Neural progenitor cell (in vitro differentiated cells): Measurements from ENCODE around the gene GSDMA. TPM values are rescaled to one million over a fixed set of nuclear protein-coding genes. Genes with fewer than 3 reads are reported as not detected.
"Not testable (repeated sequence)": the region's sequence is repeated elsewhere in the genome, so short reads cannot be mapped to it uniquely, and the experiment has no call there.

Source experiments
- DNase-seq: peaks from one replicate; pipeline ENCODE4 v3.0.0-alpha.2; 2016; ENCODE audit warnings: low spot score
- H2AFZ ChIP-seq: fragments of 200-600 bp; sonication (generic); replicated peaks from 2 replicates; pipeline ENCODE4 v1.6.1; 2016; ENCODE audit warnings: antibody characterized with exemption
- H3F3A ChIP-seq: fragments of 200-600 bp; sonication (generic); 2 replicates; pipeline ENCODE4 v1.6.1; 2016; ENCODE audit warnings: antibody characterized with exemption, low read depth
- H3K27ac ChIP-seq: fragments of 200-600 bp; sonication (generic); 2 replicates; pipeline ENCODE4 v1.5.1; 2016; ENCODE audit warnings: mild to moderate bottlenecking
- H3K27me3 ChIP-seq: fragments of 200-600 bp; sonication (generic); 2 replicates; pipeline ENCODE4 v1.6.1; 2016; ENCODE audit warnings: mild to moderate bottlenecking, moderate library complexity
- H3K36me3 ChIP-seq: fragments of 200-600 bp; sonication (generic); 2 replicates; pipeline ENCODE4 v1.5.1; 2016
- H3K4me1 ChIP-seq: fragments of 200-600 bp; sonication (generic); 2 replicates; pipeline ENCODE4 v1.6.1; 2016; ENCODE audit warnings: mixed run types
- H3K4me2 ChIP-seq: fragments of 200-600 bp; sonication (generic); 2 replicates; pipeline ENCODE4 v1.6.1; 2016
- H3K4me3 ChIP-seq: fragments of 200-600 bp; sonication (generic); 2 replicates; pipeline ENCODE4 v1.5.1; 2016
- H3K79me2 ChIP-seq: fragments of 200-600 bp; sonication (generic); 2 replicates; pipeline ENCODE4 v1.6.1; 2016; ENCODE audit warnings: low read depth
- H3K9ac ChIP-seq: fragments of 200-600 bp; sonication (generic); 2 replicates; pipeline ENCODE4 v1.6.1; 2016
- H3K9me3 ChIP-seq: fragments of 200-600 bp; sonication (generic); 2 replicates; pipeline ENCODE4 v1.5.1; 2016; ENCODE audit warnings: low read depth
- H4K20me1 ChIP-seq: fragments of 200-600 bp; sonication (generic); 2 replicates; pipeline ENCODE4 v1.6.1; 2016; ENCODE audit warnings: low read depth
- H3K27ac Mint-ChIP-seq: 3 replicates; pipeline ENCODE4 v1.8.0; 2021; ENCODE audit warnings: mixed read lengths
- H3K27me3 Mint-ChIP-seq: 2 replicates; pipeline ENCODE4 v1.8.0; 2022; ENCODE audit warnings: low read depth, mild to moderate bottlenecking, inconsistent platforms, moderate library complexity, mixed read lengths; ENCODE audit not compliant: insufficient read depth
- H3K36me3 Mint-ChIP-seq: 3 replicates; pipeline ENCODE4 v1.8.0; 2021; ENCODE audit warnings: mixed read lengths
- H3K4me1 Mint-ChIP-seq: 3 replicates; pipeline ENCODE4 v1.8.0; 2021; ENCODE audit warnings: mixed read lengths
- H3K4me3 Mint-ChIP-seq: 3 replicates; pipeline ENCODE4 v1.8.0; 2021; ENCODE audit warnings: mild to moderate bottlenecking, moderate library complexity, mixed read lengths
- H3K9me3 Mint-ChIP-seq: 3 replicates; pipeline ENCODE4 v1.8.0; 2020; ENCODE audit warnings: mixed read lengths
- CTCF ChIP-seq: fragments of 200-600 bp; sonication (generic); IDR thresholded peaks from 2 replicates; pipeline ENCODE4 v1.5.1; 2017; ENCODE audit warnings: antibody characterized with exemption, mild to moderate bottlenecking
- EZH2 ChIP-seq: fragments of 200-600 bp; sonication (generic); IDR thresholded peaks from 2 replicates; pipeline ENCODE4 v1.6.1; 2017; ENCODE audit warnings: antibody characterized with exemption, mild to moderate bottlenecking, moderate library complexity
- EZH2phosphoT487 ChIP-seq: fragments of 200-600 bp; sonication (generic); IDR thresholded peaks from 2 replicates; pipeline ENCODE4 v1.6.1; 2017; ENCODE audit warnings: antibody characterized with exemption
- total RNA-seq: library from RNA; depleted of rRNA; stranded (reverse); fragments of >200 nt; gene quantifications from 2 replicates; pipeline ENCODE4 v1.2.3, GENCODE V29; 2015; ENCODE audit warnings: low replicate concordance

The GSDMA gene
- total RNA-seq, 1 donor from 2014 or later, result not detected

DNA sequence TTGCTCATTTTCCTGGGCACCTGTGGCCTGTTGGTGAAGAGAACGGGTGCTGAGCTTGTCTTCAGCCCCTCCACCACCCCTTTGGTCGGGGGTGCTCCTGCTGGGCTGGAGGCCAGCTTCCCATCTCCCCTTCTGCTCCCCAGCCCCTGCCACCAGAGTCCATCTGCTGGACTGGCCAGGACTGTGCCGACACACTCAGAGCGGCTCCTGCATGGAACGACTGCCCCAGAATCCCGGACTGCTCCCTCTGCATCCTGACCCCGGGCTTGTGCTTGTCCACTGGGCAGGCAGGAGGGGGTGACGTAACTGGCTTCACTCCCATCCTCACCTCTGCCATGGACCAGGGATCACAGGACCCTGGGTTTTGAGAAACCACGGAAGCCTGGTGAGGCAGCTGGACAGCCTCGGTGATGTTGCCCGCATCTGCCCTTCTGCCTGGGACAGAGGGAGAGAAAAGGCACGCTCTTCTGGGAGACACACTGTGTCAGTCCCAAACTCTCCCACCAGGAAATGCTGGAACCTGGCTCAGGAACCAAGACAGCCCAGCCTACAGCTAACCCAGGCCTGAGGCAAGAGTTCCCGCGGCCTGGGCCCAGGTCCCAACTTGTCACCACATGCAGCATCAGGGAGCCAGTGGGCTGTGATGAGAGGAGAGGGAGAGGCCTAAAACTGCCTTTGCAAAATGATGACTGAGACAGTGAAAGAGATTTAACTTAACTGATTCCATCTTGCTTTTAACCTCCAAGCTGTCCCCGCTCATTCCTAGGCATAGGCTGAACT lies 16.1 kb upstream of the GSDMA start:
- Histone ChIP-seq H3K4me3 (no peak overlapping the region), H3K4me1 (no peaks in the 10 kb centered on the region), H3K9me3 (no peaks in the 10 kb centered on the region), H3K79me2 (no peaks in the 10 kb centered on the region), H3K9ac (no peak overlapping the region), H2AFZ (no peak overlapping the region), H4K20me1 (no peaks in the 10 kb centered on the region), H3K27ac (no peak overlapping the region), H3K36me3 (no peaks in the 10 kb centered on the region), H3K4me2 (no peak overlapping the region), H3F3A (no peaks in the 10 kb centered on the region), H3K27me3 (peaks cover 8% of the 10 kb centered on the region)
- no peaks in the 10 kb centered on the region for H3K9me3 Mint-ChIP-seq
- TF ChIP-seq CTCF (no peak), EZH2phosphoT487 (no peak), EZH2 (no peak)
- DNase-seq, result no peak
- peaks cover 11% of the 10 kb centered on the region for H3K27me3 Mint-ChIP-seq
- no peak overlapping the region for H3K27ac Mint-ChIP-seq
- H3K4me1 Mint-ChIP-seq, result peaks cover 9% of the 10 kb centered on the region
- no peak overlapping the region for H3K4me3 Mint-ChIP-seq
- no peaks in the 10 kb centered on the region for H3K36me3 Mint-ChIP-seq

DNA sequence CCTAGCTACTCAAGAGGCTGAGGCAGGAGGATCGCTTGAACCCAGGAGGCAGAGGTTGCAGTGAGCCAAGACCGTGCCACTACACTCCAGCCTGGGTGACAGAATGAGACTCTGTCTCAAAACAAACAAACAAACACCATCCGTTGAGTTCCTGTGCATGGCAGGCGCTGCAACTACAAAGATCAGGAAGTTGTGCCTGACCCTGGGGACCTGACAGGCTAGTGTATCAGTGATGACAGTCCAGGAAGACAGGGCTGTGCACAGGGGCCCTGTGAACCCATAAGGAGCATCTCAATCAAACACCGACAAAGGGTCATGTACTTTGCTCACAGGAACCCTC lies 14.3 kb upstream of the GSDMA start:
- H3K9ac ChIP-seq, H3K27ac Mint-ChIP-seq, DNase-seq, H3K4me2 ChIP-seq, H2AFZ ChIP-seq, H3K36me3 ChIP-seq, H3K36me3 Mint-ChIP-seq, H3K27ac ChIP-seq, H3K9me3 ChIP-seq, H3K9me3 Mint-ChIP-seq, H4K20me1 ChIP-seq, H3K4me3 ChIP-seq, H3F3A ChIP-seq, H3K4me1 ChIP-seq, H3K79me2 ChIP-seq, H3K4me3 Mint-ChIP-seq, H3K27me3 Mint-ChIP-seq: not testable (repeated sequence)
- peaks cover 16% of the 10 kb centered on the region for H3K27me3 ChIP-seq
- H3K4me1 Mint-ChIP-seq, result peaks cover 16% of the 10 kb centered on the region

DNA sequence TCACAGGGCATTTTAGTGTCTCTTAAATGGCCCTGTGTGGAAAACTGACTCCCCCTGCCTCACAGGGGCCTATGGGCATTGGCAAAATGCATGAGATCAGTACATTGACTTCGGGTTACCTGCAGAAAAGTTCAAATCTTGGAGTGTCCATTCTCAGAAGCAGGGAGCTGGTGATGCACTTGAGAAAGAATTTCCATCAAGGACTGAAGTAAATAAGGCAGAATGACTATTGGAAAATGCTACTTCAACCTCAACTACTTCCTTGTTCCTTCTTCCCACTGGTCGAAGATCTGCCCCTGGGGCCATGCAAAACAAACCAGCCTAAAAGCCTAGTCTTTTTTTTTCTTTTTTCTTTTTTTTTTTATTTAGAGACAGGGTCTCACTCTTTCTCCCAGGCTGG lies 13.8 kb upstream of the GSDMA start:
- H3K4me3 Mint-ChIP-seq, result no peak overlapping the region
- TF ChIP-seq CTCF, result no peak
- no peak for TF ChIP-seq EZH2
- no peak for TF ChIP-seq EZH2phosphoT487
- Histone ChIP-seq H4K20me1 (no peaks in the 10 kb centered on the region), H3K4me1 (no peaks in the 10 kb centered on the region), H3K9ac (no peak overlapping the region), H3F3A (peaks cover 2% of the 10 kb centered on the region), H2AFZ (no peak overlapping the region), H3K36me3 (no peaks in the 10 kb centered on the region), H3K27me3 (peaks cover 16% of the 10 kb centered on the region), H3K4me2 (no peak overlapping the region), H3K27ac (no peak overlapping the region), H3K9me3 (no peaks in the 10 kb centered on the region), H3K4me3 (no peak overlapping the region), H3K79me2 (no peaks in the 10 kb centered on the region)
- H3K36me3 Mint-ChIP-seq, result no peaks in the 10 kb centered on the region
- DNase-seq, result no peak
- H3K9me3 Mint-ChIP-seq, result no peaks in the 10 kb centered on the region
- peaks cover 19% of the 10 kb centered on the region for H3K4me1 Mint-ChIP-seq
- no peak overlapping the region for H3K27ac Mint-ChIP-seq
- peaks cover 7% of the 10 kb centered on the region for H3K27me3 Mint-ChIP-seq

- no peaks in the 10 kb centered on the region for H3K36me3 ChIP-seq
- Mint-ChIP-seq H3K27me3 (peaks cover 3% of the 10 kb centered on the region), H3K4me1 (peaks cover 19% of the 10 kb centered on the region), H3K9me3 (no peaks in the 10 kb centered on the region), H3K27ac (no peak overlapping the region), H3K36me3 (no peaks in the 10 kb centered on the region), H3K4me3 (peak overlapping the region; percentile 34)
- TF ChIP-seq CTCF (no peak), EZH2 (no peak), EZH2phosphoT487 (no peak)
- no peak overlapping the region for H3K4me3 ChIP-seq
- no peak for DNase-seq
- H3K9me3 ChIP-seq, result no peaks in the 10 kb centered on the region
- H3K79me2 ChIP-seq, result no peaks in the 10 kb centered on the region
- H3K27ac ChIP-seq, result no peak overlapping the region
- peaks cover 4% of the 10 kb centered on the region for H3F3A ChIP-seq
- no peaks in the 10 kb centered on the region for H4K20me1 ChIP-seq
- no peak overlapping the region for H2AFZ ChIP-seq
- H3K9ac ChIP-seq, result no peak overlapping the region
- peaks cover 16% of the 10 kb centered on the region for H3K27me3 ChIP-seq
- no peaks in the 10 kb centered on the region for H3K4me1 ChIP-seq
- no peak overlapping the region for H3K4me2 ChIP-seq
Observed at GRCh38 chr17:39950871-39951348, 11.9 kb upstream of the GSDMA start.
